GM12801 (cell line): ENCODE measurements around the gene GLG1.

Source experiments
- TF ChIP-seq, protein P1 (sequence below): IDR thresholded peaks from one replicate; pipeline ENCODE4 v1.5.1; 2011; ENCODE audit warnings: control low read depth; ENCODE audit not compliant: insufficient read length; ENCODE audit errors: extremely low read depth

Gene GLG1

GRCh38 chr16:74463888-74464287 is 143.0 kb downstream of the GLG1 start:
- TF ChIP-seq, protein P1, sequence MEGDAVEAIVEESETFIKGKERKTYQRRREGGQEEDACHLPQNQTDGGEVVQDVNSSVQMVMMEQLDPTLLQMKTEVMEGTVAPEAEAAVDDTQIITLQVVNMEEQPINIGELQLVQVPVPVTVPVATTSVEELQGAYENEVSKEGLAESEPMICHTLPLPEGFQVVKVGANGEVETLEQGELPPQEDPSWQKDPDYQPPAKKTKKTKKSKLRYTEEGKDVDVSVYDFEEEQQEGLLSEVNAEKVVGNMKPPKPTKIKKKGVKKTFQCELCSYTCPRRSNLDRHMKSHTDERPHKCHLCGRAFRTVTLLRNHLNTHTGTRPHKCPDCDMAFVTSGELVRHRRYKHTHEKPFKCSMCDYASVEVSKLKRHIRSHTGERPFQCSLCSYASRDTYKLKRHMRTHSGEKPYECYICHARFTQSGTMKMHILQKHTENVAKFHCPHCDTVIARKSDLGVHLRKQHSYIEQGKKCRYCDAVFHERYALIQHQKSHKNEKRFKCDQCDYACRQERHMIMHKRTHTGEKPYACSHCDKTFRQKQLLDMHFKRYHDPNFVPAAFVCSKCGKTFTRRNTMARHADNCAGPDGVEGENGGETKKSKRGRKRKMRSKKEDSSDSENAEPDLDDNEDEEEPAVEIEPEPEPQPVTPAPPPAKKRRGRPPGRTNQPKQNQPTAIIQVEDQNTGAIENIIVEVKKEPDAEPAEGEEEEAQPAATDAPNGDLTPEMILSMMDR, result no peak

DNA sequence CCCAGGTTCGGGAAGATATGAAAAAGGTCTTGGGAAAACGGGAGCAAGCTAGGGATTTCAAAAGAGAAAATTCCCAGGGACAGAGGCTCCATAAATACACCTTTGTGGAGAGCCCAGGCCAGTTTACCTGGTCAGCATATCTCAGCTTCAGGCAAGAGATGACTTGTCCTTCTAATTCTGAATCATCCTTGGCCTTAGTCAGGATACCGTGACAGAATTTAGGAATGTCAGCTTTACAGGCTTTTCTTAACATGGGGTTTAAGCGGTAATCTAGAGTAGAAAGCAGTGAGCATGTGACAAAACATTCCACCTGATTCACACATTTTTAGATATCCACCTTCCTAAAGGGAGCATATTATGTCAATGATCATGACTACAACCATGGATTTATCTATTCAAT is 144.6 kb downstream of the GLG1 start:
- TF ChIP-seq, protein P1, result no peak

GRCh38 chr16:74461826-74462225 is 145.1 kb downstream of the GLG1 start:
- TF ChIP-seq, protein P1, result no peak

- TF ChIP-seq, protein P1, result no peak
These were observed 146.4 kb downstream of the GLG1 start for GRCh38 chr16:74460542-74460941.

GRCh38 chr16:74456290-74456625 is 150.7 kb downstream of the GLG1 start:
- TF ChIP-seq, protein P1, result no peak

DNA sequence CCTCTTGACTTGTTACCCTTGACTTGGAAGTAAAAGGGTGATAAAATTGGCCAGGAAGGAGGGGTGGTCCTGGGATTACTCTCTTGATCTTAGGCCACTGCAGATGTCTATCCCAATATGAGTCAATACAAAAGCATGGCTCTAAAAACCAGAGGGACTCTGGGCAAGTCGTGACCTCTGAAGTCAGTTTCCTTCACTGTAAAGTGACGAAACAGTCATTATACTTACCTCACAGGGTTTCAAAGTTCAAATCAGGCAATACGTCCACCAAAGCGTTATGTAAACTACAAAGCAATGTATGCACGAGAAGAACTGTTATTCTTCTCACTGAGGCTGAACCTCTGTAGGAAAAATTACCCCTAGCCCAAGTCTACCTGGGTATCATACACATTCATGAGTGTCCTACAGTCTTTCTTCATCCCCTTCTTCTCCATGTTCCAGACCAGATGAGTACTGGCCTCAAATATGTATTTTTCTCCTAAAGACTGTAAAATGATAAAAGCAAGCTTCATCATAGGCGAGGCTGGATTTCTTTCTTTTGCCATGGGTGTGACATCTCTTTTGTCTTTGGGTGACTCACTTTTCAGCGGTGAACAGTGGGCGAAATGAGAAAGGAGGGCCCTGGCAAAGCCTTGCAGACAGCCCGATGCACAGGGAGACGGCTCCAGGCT is 151.2 kb downstream of the GLG1 start:
- TF ChIP-seq, protein P1, result no peak

GRCh38 chr16:74455213-74455612 is 151.7 kb downstream of the GLG1 start:
- TF ChIP-seq, protein P1, result no peak
